ENCODE measurements around the gene COX17.

COX17 gene

DNA sequence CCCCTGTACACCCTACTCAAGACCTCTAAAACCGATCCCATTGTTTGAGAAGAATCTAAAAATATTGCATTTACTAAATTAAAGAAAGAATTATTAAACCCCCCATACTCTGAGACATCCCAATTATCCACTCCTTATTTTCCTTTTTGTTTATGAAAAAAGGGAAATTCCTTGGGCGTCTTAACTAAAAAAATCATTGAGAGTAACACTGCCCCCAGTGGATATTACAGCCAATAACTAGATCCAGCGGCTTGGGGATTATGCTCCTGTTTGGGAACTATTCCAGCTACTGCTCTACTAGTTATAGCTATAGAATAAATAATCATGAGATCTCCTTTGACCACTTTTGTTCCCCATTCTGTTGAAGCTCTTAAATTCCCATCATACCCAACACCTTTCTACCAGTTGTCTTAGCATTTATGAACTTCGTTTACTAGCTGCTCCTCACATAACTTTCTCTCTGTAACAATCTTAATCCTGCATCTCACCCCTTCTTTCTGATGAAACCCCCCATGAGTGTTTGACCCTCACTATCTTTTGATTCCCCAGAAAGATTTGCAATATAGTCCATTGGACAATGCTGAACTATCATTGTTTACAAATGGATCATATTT, 12.9 kb upstream of the COX17 start:
- no peak overlapping the region for H2AK5ac ChIP-seq (ENCODE audit: low read length)
- no CpG with 5 or more reads among the region's 4 CpGs for WGBS (ENCODE audit: extremely low coverage, insufficient coverage, insufficient read length)
- H3K27ac ChIP-seq (ENCODE audit: low read depth, low read length) = no peak overlapping the region
- no peaks in the 10 kb centered on the region for H3K4me1 ChIP-seq (ENCODE audit: control insufficient read depth in 1 of 2, insufficient read depth in 2 of 2, low read length in 2 of 2)
- no peak overlapping the region for H2BK12ac ChIP-seq (ENCODE audit: low read length)
- no peak overlapping the region for H3K14ac ChIP-seq (ENCODE audit: low read length)
- H4K12ac ChIP-seq (ENCODE audit: low read depth, low read length) = no peak overlapping the region
- no peak overlapping the region for H3K4me2 ChIP-seq (ENCODE audit: low read length)
- no peaks in the 10 kb centered on the region for H3K79me2 ChIP-seq (ENCODE audit: control insufficient read depth, insufficient read depth, low read length, poor library complexity)
- H3K9me3 ChIP-seq (ENCODE audit: insufficient read depth, low read depth, low read length) = peaks cover 2% of the 10 kb centered on the region
- H4K91ac ChIP-seq (ENCODE audit: low read depth, low read length) = no peak overlapping the region
- no peaks in the 10 kb centered on the region for H3K79me1 ChIP-seq (ENCODE audit: low read length)
- H3K27me3 ChIP-seq (ENCODE audit: insufficient read depth, low read length) = no peaks in the 10 kb centered on the region
- H2BK120ac ChIP-seq (ENCODE audit: insufficient read depth, low read length, poor library complexity) = no peak overlapping the region
- H3K4me3 ChIP-seq (ENCODE audit: low read depth, low read length) = no peak overlapping the region
- H2BK5ac ChIP-seq (ENCODE audit: low read depth, low read length, poor library complexity) = no peak overlapping the region
- H4K8ac ChIP-seq (ENCODE audit: low read depth, low read length) = no peak overlapping the region
- no peaks in the 10 kb centered on the region for H3K36me3 ChIP-seq (ENCODE audit: control insufficient read depth in 1 of 2, insufficient read depth in 2 of 2, low read length in 2 of 2)
- no peak overlapping the region for H3K4ac ChIP-seq (ENCODE audit: low read depth, low read length)
- H3K18ac ChIP-seq (ENCODE audit: low read length) = no peak overlapping the region
- DNase-seq = peak; percentile 6 to 62
- no peak overlapping the region for H3K23ac ChIP-seq (ENCODE audit: low read length)
- no peak overlapping the region for H3K9ac ChIP-seq (ENCODE audit: low read length)
- H2AFZ ChIP-seq (ENCODE audit: insufficient read depth, low read length, poor library complexity) = no peak overlapping the region

DNA sequence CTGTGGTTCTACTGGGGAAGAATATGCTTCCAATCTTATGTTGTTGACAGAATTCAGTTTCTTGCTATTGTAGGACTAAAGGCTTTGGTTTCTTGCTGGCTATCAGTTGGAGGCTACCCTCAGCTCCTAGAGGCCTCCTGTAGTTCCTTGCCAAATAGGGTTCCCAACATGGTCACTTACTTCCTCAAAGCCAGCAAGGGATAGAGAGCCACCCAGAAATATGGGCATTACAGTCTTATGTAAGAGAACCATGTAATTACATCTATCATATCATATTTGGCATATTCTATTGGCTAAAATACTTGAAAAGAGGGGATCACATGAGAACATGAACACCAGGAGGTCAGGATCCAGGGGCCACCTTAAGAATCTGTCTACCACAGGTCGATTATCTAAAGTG, 6.2 kb upstream of the COX17 start:
- no CpG with 5 or more reads among the region's 1 CpG for WGBS (ENCODE audit: extremely low coverage, insufficient coverage, insufficient read length)
- no peak overlapping the region for H4K8ac ChIP-seq (ENCODE audit: low read depth, low read length)

DNA sequence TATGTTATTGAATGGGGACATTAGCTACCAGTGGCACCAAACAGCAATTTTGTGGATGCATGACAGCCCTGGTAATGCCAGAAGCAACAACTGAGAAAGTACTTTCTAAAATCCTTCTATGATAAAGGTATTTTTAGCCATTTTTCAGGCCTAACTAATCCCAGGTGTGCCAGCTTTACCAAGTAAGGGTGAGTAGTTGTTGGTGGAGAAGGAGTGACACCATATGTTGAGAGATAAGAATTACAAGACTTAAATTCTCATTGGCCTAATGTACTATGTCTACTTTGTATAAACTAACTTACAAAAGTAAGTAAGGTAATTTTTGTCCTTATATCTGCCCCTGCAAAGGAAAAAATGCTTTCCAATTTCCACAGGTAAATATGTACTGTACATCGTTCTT, 4.1 kb upstream of the COX17 start:
- no peaks in the 10 kb centered on the region for H3K27me3 ChIP-seq (ENCODE audit: insufficient read depth, low read length)
- no peak overlapping the region for H4K91ac ChIP-seq (ENCODE audit: low read depth, low read length)
- H4K8ac ChIP-seq (ENCODE audit: low read depth, low read length) = no peak overlapping the region
- H3K9me3 ChIP-seq (ENCODE audit: insufficient read depth, low read depth, low read length) = no peaks in the 10 kb centered on the region
- WGBS (ENCODE audit: extremely low coverage, insufficient coverage, insufficient read length) = no CpG with 5 or more reads among the region's 1 CpG
- no peak overlapping the region for H3K23ac ChIP-seq (ENCODE audit: low read length)
- no peak overlapping the region for H3K9ac ChIP-seq (ENCODE audit: low read length)
- H3K36me3 ChIP-seq (ENCODE audit: control insufficient read depth in 1 of 2, insufficient read depth in 2 of 2, low read length in 2 of 2) = no peaks in the 10 kb centered on the region
- DNase-seq = peak in 1 of 2 donors; percentile 56
- no peak overlapping the region for H2BK120ac ChIP-seq (ENCODE audit: insufficient read depth, low read length, poor library complexity)
- H3K4ac ChIP-seq (ENCODE audit: low read depth, low read length) = no peak overlapping the region
- H3K14ac ChIP-seq (ENCODE audit: low read length) = no peak overlapping the region
- H2BK5ac ChIP-seq (ENCODE audit: low read depth, low read length, poor library complexity) = no peak overlapping the region
- no peak overlapping the region for H4K12ac ChIP-seq (ENCODE audit: low read depth, low read length)
- peaks cover 4% of the 10 kb centered on the region for H3K79me2 ChIP-seq (ENCODE audit: control insufficient read depth, insufficient read depth, low read length, poor library complexity)
- peaks cover 2 to 4% of the 10 kb centered on the region in 2 experiments for H3K4me1 ChIP-seq (ENCODE audit: control insufficient read depth in 1 of 2, insufficient read depth in 2 of 2, low read length in 2 of 2)
- H3K18ac ChIP-seq (ENCODE audit: low read length) = no peak overlapping the region
- no peak overlapping the region for H3K4me3 ChIP-seq (ENCODE audit: low read depth, low read length)
- H3K4me2 ChIP-seq (ENCODE audit: low read length) = no peak overlapping the region
- H3K79me1 ChIP-seq (ENCODE audit: low read length) = peaks cover 10% of the 10 kb centered on the region
- H2AFZ ChIP-seq (ENCODE audit: insufficient read depth, low read length, poor library complexity) = no peak overlapping the region
- no peak overlapping the region for H2AK5ac ChIP-seq (ENCODE audit: low read length)
- no peak overlapping the region for H2BK12ac ChIP-seq (ENCODE audit: low read length)
- H3K27ac ChIP-seq (ENCODE audit: low read depth, low read length) = no peak overlapping the region

More for the DNA sequence above, 6.2 kb upstream of the COX17 start:
- Histone ChIP-seq H2BK5ac (ENCODE audit: low read depth, low read length, poor library complexity) (no peak overlapping the region), H3K9ac (ENCODE audit: low read length) (no peak overlapping the region), H4K91ac (ENCODE audit: low read depth, low read length) (no peak overlapping the region), H3K4ac (ENCODE audit: low read depth, low read length) (no peak overlapping the region), H3K27me3 (ENCODE audit: insufficient read depth, low read length) (no peaks in the 10 kb centered on the region), H3K27ac (ENCODE audit: low read depth, low read length) (no peak overlapping the region), H3K36me3 (ENCODE audit: control insufficient read depth in 1 of 2, insufficient read depth in 2 of 2, low read length in 2 of 2) (no peaks in the 10 kb centered on the region), H3K79me2 (ENCODE audit: control insufficient read depth, insufficient read depth, low read length, poor library complexity) (no peaks in the 10 kb centered on the region), H3K9me3 (ENCODE audit: insufficient read depth, low read depth, low read length) (peaks cover 2% of the 10 kb centered on the region), H2AK5ac (ENCODE audit: low read length) (no peak overlapping the region), H3K79me1 (ENCODE audit: low read length) (peaks cover 4% of the 10 kb centered on the region), H3K4me3 (ENCODE audit: low read depth, low read length) (no peak overlapping the region), H2BK12ac (ENCODE audit: low read length) (no peak overlapping the region), H3K4me1 (ENCODE audit: control insufficient read depth in 1 of 2, insufficient read depth in 2 of 2, low read length in 2 of 2) (peaks cover 2 to 4% of the 10 kb centered on the region in 2 experiments), H3K18ac (ENCODE audit: low read length) (no peak overlapping the region), H3K14ac (ENCODE audit: low read length) (no peak overlapping the region), H2BK120ac (ENCODE audit: insufficient read depth, low read length, poor library complexity) (no peak overlapping the region), H4K12ac (ENCODE audit: low read depth, low read length) (no peak overlapping the region), H3K23ac (ENCODE audit: low read length) (no peak overlapping the region), H2AFZ (ENCODE audit: insufficient read depth, low read length, poor library complexity) (no peak overlapping the region), H3K4me2 (ENCODE audit: low read length) (no peak overlapping the region)
- DNase-seq = no peak

DNA sequence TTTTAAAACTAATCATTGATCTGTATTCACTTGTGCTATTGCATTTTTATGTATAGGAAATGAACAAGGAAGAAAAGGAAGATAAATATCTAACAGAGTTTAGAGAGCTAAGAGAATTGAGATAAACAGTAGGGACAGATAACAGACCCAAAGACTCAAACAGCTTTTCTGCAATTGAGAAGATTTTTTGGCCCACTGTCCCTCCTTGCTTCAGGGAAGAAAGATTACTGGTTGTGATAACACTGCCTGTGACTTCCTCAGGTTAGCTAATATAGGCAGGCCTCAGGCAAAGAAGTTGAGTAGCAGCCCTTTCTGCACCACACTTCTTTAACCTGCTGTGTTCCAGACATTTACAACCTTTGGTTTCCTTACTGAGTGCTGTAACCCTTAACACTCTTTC, 2.7 kb upstream of the COX17 start:
- H3K23ac ChIP-seq (ENCODE audit: low read length) = no peak overlapping the region
- H2BK12ac ChIP-seq (ENCODE audit: low read length) = no peak overlapping the region
- H3K36me3 ChIP-seq (ENCODE audit: control insufficient read depth in 1 of 2, insufficient read depth in 2 of 2, low read length in 2 of 2) = no peaks in the 10 kb centered on the region
- no peak overlapping the region for H3K18ac ChIP-seq (ENCODE audit: low read length)
- no peak overlapping the region for H3K14ac ChIP-seq (ENCODE audit: low read length)
- H2AFZ ChIP-seq (ENCODE audit: insufficient read depth, low read length, poor library complexity) = no peak overlapping the region
- H3K79me2 ChIP-seq (ENCODE audit: control insufficient read depth, insufficient read depth, low read length, poor library complexity) = peaks cover 4% of the 10 kb centered on the region
- no peak overlapping the region for H3K4me3 ChIP-seq (ENCODE audit: low read depth, low read length)
- H4K12ac ChIP-seq (ENCODE audit: low read depth, low read length) = no peak overlapping the region
- H3K27me3 ChIP-seq (ENCODE audit: insufficient read depth, low read length) = no peaks in the 10 kb centered on the region
- H3K79me1 ChIP-seq (ENCODE audit: low read length) = peaks cover 10% of the 10 kb centered on the region
- H2BK5ac ChIP-seq (ENCODE audit: low read depth, low read length, poor library complexity) = no peak overlapping the region
- H3K4me2 ChIP-seq (ENCODE audit: low read length) = no peak overlapping the region
- H4K91ac ChIP-seq (ENCODE audit: low read depth, low read length) = no peak overlapping the region
- H3K9me3 ChIP-seq (ENCODE audit: insufficient read depth, low read depth, low read length) = no peaks in the 10 kb centered on the region
- H3K9ac ChIP-seq (ENCODE audit: low read length) = no peak overlapping the region
- peaks cover 2 to 6% of the 10 kb centered on the region in 2 experiments for H3K4me1 ChIP-seq (ENCODE audit: control insufficient read depth in 1 of 2, insufficient read depth in 2 of 2, low read length in 2 of 2)
- DNase-seq = peak; percentile 9 to 67
- no peak overlapping the region for H4K8ac ChIP-seq (ENCODE audit: low read depth, low read length)
- H3K27ac ChIP-seq (ENCODE audit: low read depth, low read length) = peak overlapping the region; percentile 83
- no peak overlapping the region for H2AK5ac ChIP-seq (ENCODE audit: low read length)
- H2BK120ac ChIP-seq (ENCODE audit: insufficient read depth, low read length, poor library complexity) = no peak overlapping the region
- H3K4ac ChIP-seq (ENCODE audit: low read depth, low read length) = no peak overlapping the region
